Measurements from ENCODE around the gene TCP11. TPM values are rescaled to one million over a fixed set of nuclear protein-coding genes. Genes with fewer than 3 reads are reported as not detected.

Gene TCP11
- total RNA-seq, 4 donors from 2014 or later: not detected

GRCh38 chr6:35185302-35185681 is 44.2 kb upstream of the TCP11 start:
- Histone ChIP-seq H3K27me3 (no peaks in the 10 kb centered on the region), H3K9me3 (no peaks in the 10 kb centered on the region), H3K4me3 (no peak overlapping the region), H3K4me1 (peaks cover 0 to 7% (median 0%) of the 10 kb centered on the region in 4 donors), H3K36me3 (no peaks in the 10 kb centered on the region), H3K27ac (no peak overlapping the region)
- TF ChIP-seq CTCF (IDR thresholded peaks at IDR 0.05) (no peak), POLR2A (IDR thresholded peaks at IDR 0.05) (no peak)
- DNase-seq: no peak

DNA sequence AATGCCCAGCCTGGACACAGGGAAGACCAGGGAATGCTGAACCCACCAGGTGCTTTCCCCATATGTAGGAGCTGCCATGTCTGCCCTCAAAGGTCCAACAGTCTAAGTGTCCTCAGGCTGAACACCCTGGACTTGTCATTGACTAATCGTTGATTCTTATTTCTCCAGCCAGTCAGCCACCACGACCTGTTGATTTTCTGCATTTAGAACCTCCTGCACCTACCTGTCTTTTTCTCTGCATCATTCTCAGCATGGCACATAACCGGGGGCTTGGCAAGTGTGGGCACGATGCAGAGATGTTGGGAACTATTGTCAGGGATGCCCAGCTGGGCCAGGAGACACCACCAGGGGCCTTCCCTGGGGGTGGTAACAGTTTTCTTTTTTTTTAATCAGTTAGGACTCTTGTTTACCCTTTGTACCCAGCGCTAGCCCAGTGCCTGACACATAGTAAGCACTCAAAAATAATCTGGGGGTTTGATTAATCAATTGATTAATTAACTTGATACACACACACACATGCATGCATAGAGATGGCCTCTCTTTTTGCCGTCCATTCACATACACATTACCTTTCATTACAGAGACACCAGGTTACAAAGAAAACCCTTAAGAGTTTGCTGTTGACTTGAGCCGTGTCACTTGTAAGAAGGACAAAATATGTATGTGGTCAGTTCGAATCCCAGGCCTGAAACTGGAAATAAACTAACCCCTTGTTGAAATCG is 43.6 kb upstream of the TCP11 start:
- no peaks in the 10 kb centered on the region for H3K36me3 ChIP-seq
- TF ChIP-seq POLR2A (IDR thresholded peaks at IDR 0.05): no peak
- no peak for TF ChIP-seq CTCF (IDR thresholded peaks at IDR 0.05)

GRCh38 chr6:35183935-35184334 is 42.8 kb upstream of the TCP11 start:
- H3K27me3 ChIP-seq: no peaks in the 10 kb centered on the region
- no peaks in the 10 kb centered on the region for H3K36me3 ChIP-seq
- H3K4me3 ChIP-seq: no peak overlapping the region
- H3K9me3 ChIP-seq: no peaks in the 10 kb centered on the region
- H3K4me1 ChIP-seq: peaks cover 0 to 7% (median 0%) of the 10 kb centered on the region in 4 donors
- no peak overlapping the region for H3K27ac ChIP-seq
- no peak for DNase-seq
- no peak for TF ChIP-seq POLR2A (IDR thresholded peaks at IDR 0.05)
- no peak for TF ChIP-seq CTCF (IDR thresholded peaks at IDR 0.05)

More for the DNA sequence above, 43.6 kb upstream of the TCP11 start:
- no peak for DNase-seq
- Histone ChIP-seq H3K27ac (no peak overlapping the region), H3K9me3 (no peaks in the 10 kb centered on the region), H3K27me3 (no peaks in the 10 kb centered on the region), H3K4me3 (no peak overlapping the region), H3K4me1 (peaks cover 0 to 7% (median 0%) of the 10 kb centered on the region in 4 donors)

DNA sequence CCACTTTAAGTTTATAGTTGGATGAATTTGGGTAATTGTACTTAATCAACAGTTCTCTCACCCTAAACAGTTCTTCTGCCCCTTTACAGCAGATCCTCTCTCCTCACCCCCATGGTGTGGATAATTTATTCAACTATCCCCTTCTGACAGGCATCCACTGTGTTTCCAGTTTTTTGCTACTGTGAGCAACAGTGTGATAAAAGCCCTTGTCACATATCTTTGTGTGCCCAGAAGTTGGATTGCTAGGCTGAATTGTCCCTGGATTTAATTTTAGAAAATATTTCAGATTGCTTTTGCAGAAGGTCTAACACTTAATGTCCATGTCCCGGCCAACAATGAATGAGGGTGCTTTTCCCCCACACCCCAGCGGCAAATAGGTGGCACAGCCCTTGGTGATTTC is 42.1 kb upstream of the TCP11 start:
- Histone ChIP-seq H3K27me3 (no peaks in the 10 kb centered on the region), H3K9me3 (no peaks in the 10 kb centered on the region), H3K36me3 (no peaks in the 10 kb centered on the region), H3K27ac (no peak overlapping the region), H3K4me3 (no peak overlapping the region), H3K4me1 (peaks cover 0 to 7% (median 0%) of the 10 kb centered on the region in 4 donors)
- TF ChIP-seq POLR2A (IDR thresholded peaks at IDR 0.05) (no peak), CTCF (IDR thresholded peaks at IDR 0.05) (no peak)
- no peak for DNase-seq

- H3K27me3 ChIP-seq: no peaks in the 10 kb centered on the region
- H3K36me3 ChIP-seq: no peaks in the 10 kb centered on the region
- H3K4me1 ChIP-seq: peaks cover 0 to 7% (median 0%) of the 10 kb centered on the region in 4 donors
- H3K9me3 ChIP-seq: no peaks in the 10 kb centered on the region
- no peak overlapping the region for H3K4me3 ChIP-seq
- H3K27ac ChIP-seq: no peak overlapping the region
- DNase-seq: peak in 2 of 3 donors; percentile 68 to 85
- TF ChIP-seq CTCF (IDR thresholded peaks at IDR 0.05) (no peak), POLR2A (IDR thresholded peaks at IDR 0.05) (no peak)
These were observed 40.9 kb upstream of the TCP11 start for GRCh38 chr6:35181933-35182612.

All from Peyer's patch (tissue), 4 donors.